Left ventricle myocardium superior (tissue), 1 donor: ENCODE data around the gene LEAP2. TPM values are rescaled to one million over a fixed set of nuclear protein-coding genes. Genes with fewer than 3 reads are reported as not detected.

ENCODE experiments used
- ATAC-seq: fragments of 200-7000 bp; cut with Tn5 transposase; one replicate; pipeline ENCODE4 v1.9.1; 2020; ENCODE audit warnings: mild to moderate bottlenecking, moderate library complexity
- DNase-seq: peaks from one replicate; pipeline ENCODE4 v3.0.0-alpha.2; 2020
- intact Hi-C: fragments of 100-400 bp; cut with micrococcal nuclease; formaldehyde crosslinking; loops from one replicate; pipeline ENCODE4 v1.11.0; 2022
- total RNA-seq: library from RNA; stranded (reverse); fragmentation: NEBNext Ultra II Directional; extraction: Animal tissue kit (Norgen Biotek cat#: 25700); gene quantifications from one replicate; pipeline ENCODE4 v1.2.1, GENCODE V29; 2021
- donor health status: DM: no; HTN: yes; CAD: no; lungs with severe emphysema.

Gene LEAP2
- total RNA-seq, 1 donor from 2014 or later: 0.89 TPM

GRCh38 chr5:132871459-132872284 lies 1.8 kb upstream of the LEAP2 start:
- peak; percentile 27 for ATAC-seq
- DNase-seq: no peak
- intact Hi-C loops: loop anchor here (10.0 kb wide), 1 partner anchor 83 kb away; no protein-coding TSS in a partner anchor

- ATAC-seq: no peak
- no peak for DNase-seq
- intact Hi-C loops: loop anchor here (10.0 kb wide), 1 partner anchor 82 kb away; no protein-coding TSS in a partner anchor
Measured at GRCh38 chr5:132872788-132873118, 715 bp upstream of the LEAP2 start.

GRCh38 chr5:132873930-132874271 lies 433 bp downstream of the LEAP2 start:
- intact Hi-C loops: loop anchor here (10.0 kb wide), 1 partner anchor 81 kb away; no protein-coding TSS in a partner anchor
- ATAC-seq (no peak), DNase-seq (no peak)

- intact Hi-C loops: loop anchor here (10.0 kb wide), 1 partner anchor 79 kb away; no protein-coding TSS in a partner anchor
- DNase-seq (no peak), ATAC-seq (no peak)
Measured at GRCh38 chr5:132876020-132876759, 2.7 kb downstream of the LEAP2 start.

GRCh38 chr5:132877466-132877865 lies 4.0 kb downstream of the LEAP2 start:
- ATAC-seq (peak; percentile 66), DNase-seq (no peak)
- intact Hi-C loops: loop anchor here (10.0 kb wide), 1 partner anchor 77 kb away; no protein-coding TSS in a partner anchor

- intact Hi-C loops: loop anchor here (10.0 kb wide), 1 partner anchor 77 kb away; no protein-coding TSS in a partner anchor
- DNase-seq: peak; percentile 53
- peak; percentile 91 for ATAC-seq
Measured at GRCh38 chr5:132877938-132878337, 4.5 kb downstream of the LEAP2 start.

- no peak for DNase-seq
- intact Hi-C loops: no loop called here
- ATAC-seq: peak; percentile 85
Measured at GRCh38 chr5:132883261-132883834, 9.9 kb downstream of the LEAP2 start.

- ATAC-seq (no peak), DNase-seq (no peak)
- intact Hi-C loops: no loop called here
Measured at GRCh38 chr5:132884548-132884947, 11.1 kb downstream of the LEAP2 start.

GRCh38 chr5:132886064-132886823 lies 12.8 kb downstream of the LEAP2 start:
- intact Hi-C loops: no loop called here
- ATAC-seq: no peak
- no peak for DNase-seq

GRCh38 chr5:132887283-132887682 lies 13.8 kb downstream of the LEAP2 start:
- intact Hi-C loops: no loop called here
- DNase-seq (no peak), ATAC-seq (peak; percentile 19)

GRCh38 chr5:132889501-132889900 lies 16.0 kb downstream of the LEAP2 start:
- ATAC-seq (no peak), DNase-seq (no peak)
- intact Hi-C loops: no loop called here

GRCh38 chr5:132890817-132891216 lies 17.3 kb downstream of the LEAP2 start:
- ATAC-seq: no peak
- intact Hi-C loops: no loop called here
- DNase-seq: no peak

- intact Hi-C loops: no loop called here
- no peak for DNase-seq
- peak; percentile 69 for ATAC-seq
Measured at GRCh38 chr5:132895719-132896305, 22.3 kb downstream of the LEAP2 start.

- intact Hi-C loops: no loop called here
- ATAC-seq: peak; percentile 33
- DNase-seq: no peak
Measured at GRCh38 chr5:132896685-132897084, 23.2 kb downstream of the LEAP2 start.

GRCh38 chr5:132898094-132898493 lies 24.6 kb downstream of the LEAP2 start:
- intact Hi-C loops: no loop called here
- ATAC-seq (no peak), DNase-seq (no peak)

- intact Hi-C loops: no loop called here
- DNase-seq (no peak), ATAC-seq (no peak)
Measured at GRCh38 chr5:132901036-132901435, 27.6 kb downstream of the LEAP2 start.

GRCh38 chr5:132901730-132902129 lies 28.3 kb downstream of the LEAP2 start:
- no peak for DNase-seq
- intact Hi-C loops: no loop called here
- no peak for ATAC-seq

GRCh38 chr5:132905938-132906337 lies 32.5 kb downstream of the LEAP2 start:
- DNase-seq (no peak), ATAC-seq (no peak)
- intact Hi-C loops: no loop called here

- intact Hi-C loops: no loop called here
- DNase-seq: no peak
- ATAC-seq: no peak
Measured at GRCh38 chr5:132907161-132907560, 33.7 kb downstream of the LEAP2 start.
